Measurements from ENCODE around the gene ANGPTL3. TPM values are rescaled to one million over a fixed set of nuclear protein-coding genes. Genes with fewer than 3 reads are reported as not detected.

The ANGPTL3 gene
- total and polyA plus RNA-seq, 10 of the 15 experiments (the other 5 are each of a cell fraction or from before 2014, with no cell fraction given) = 0.05 to 0.15 (median 0.07) TPM; not detected in 7

GRCh38 chr1:62625415-62625814 lies 28.1 kb downstream of the ANGPTL3 start:
- H3K36me3 ChIP-seq (ENCODE audit: control insufficient read depth in 2 of 2, insufficient read depth in 2 of 2, low read length in 1 of 2) = no peaks in the 10 kb centered on the region; a peak in 1 of 4 replicates
- H4K20me1 ChIP-seq (ENCODE audit: control insufficient read depth, insufficient read depth) = no peaks in the 10 kb centered on the region
- H3K79me2 ChIP-seq (ENCODE audit: control insufficient read depth, insufficient read depth, low read length) = no peaks in the 10 kb centered on the region
- H3K4me3 ChIP-seq = no peak overlapping the region
- DNase-seq (ENCODE audit: low read depth, low spot score) = peak; percentile 40
- H2AFZ ChIP-seq (ENCODE audit: control insufficient read depth, low read depth, low read length) = no peak overlapping the region; the same call in 1 of the 2 replicates
- no peak overlapping the region for H3K9ac ChIP-seq (ENCODE audit: control insufficient read depth, insufficient read depth, low read length)
- in situ Hi-C loops (cut with MboI) = no loop called here
- WGBS (ENCODE audit: insufficient coverage, insufficient replicate concordance, low lambda C conversion rate, missing lambda C conversion rate) = 0% methylated on average over 1 of the region's 1 CpG
- H3K9me3 ChIP-seq (replicated peaks; ENCODE audit: control insufficient read depth, insufficient read depth, low read length) = no peaks in the 10 kb centered on the region; the same call in 2 of the 3 replicates
- no peak overlapping the region; the same call in 1 of the 2 replicates for H3K4me2 ChIP-seq (ENCODE audit: control insufficient read depth, insufficient read depth)
- CTCF ChIA-PET = interaction anchor here (0.8 to 4.4 kb wide), 5 partner anchors 10 to 121 kb away, joined by 3 to 27 read pairs (median 5); no protein-coding TSS in a partner anchor
- peak; percentile 92 for FAIRE-seq
- BruUV-seq (replicated peaks) = no TSS peak
- RAD21 ChIA-PET (ENCODE audit: unreplicated experiment) = interaction anchor here (0.5 to 2.7 kb wide), 12 partner anchors 11 to 160 kb away, joined by 3 to 31 read pairs (median 4); partner anchors contain the start of genes ATG4C and DOCK7
- H3K27ac ChIP-seq (ENCODE audit: control insufficient read depth, insufficient read depth) = peak overlapping the region; percentile 68
- SMC1A ChIA-PET (ENCODE audit: uncharacterized antibody, unreplicated experiment) = interaction anchor here (1.0 to 5.5 kb wide), 13 partner anchors 9 to 100 kb away, joined by 3 to 50 read pairs (median 5); partner anchors contain the start of gene DOCK7
- no peaks in the 10 kb centered on the region; the same call in 1 of the 2 replicates for H3K4me1 ChIP-seq (ENCODE audit: control insufficient read depth, insufficient read depth, low read length)
- POLR2A ChIA-PET = no interaction called here
- intact Hi-C loops (cut with micrococcal nuclease; ENCODE audit: unreplicated experiment) = no loop called here
- ATAC-seq = peak; percentile 87
- no peaks in the 10 kb centered on the region for H3K27me3 ChIP-seq (replicated peaks in 1 of 2; ENCODE audit: control insufficient read depth in 2 of 2, insufficient read depth in 2 of 2, low read length in 1 of 2)
- TF ChIP-seq DPF2 (IDR thresholded peaks at IDR 0.05) (peak; percentile 57), RBBP5 (conservative IDR thresholded peaks at IDR 0.05) (no peak), MEF2A (IDR thresholded peaks at IDR 0.05; ENCODE audit: insufficient read depth, low read depth, low read length) (peak; percentile 63; the same call in 1 of the 2 replicates), ATF7 (IDR thresholded peaks at IDR 0.05; ENCODE audit: low read depth) (peak; percentile 72), NFXL1 (IDR thresholded peaks at IDR 0.05; ENCODE audit: borderline replicate concordance) (no peak), ZNF217 (IDR thresholded peaks at IDR 0.05) (peak; percentile 68; the same call in 1 of the 2 replicates), CREM (IDR thresholded peaks at IDR 0.05; ENCODE audit: low read depth) (peak; percentile 24; the same call in 1 of the 2 replicates), KDM1A (IDR thresholded peaks at IDR 0.05; ENCODE audit: borderline replicate concordance) (no peak), RCOR1 (conservative IDR thresholded peaks at IDR 0.05; ENCODE audit: low read depth, low read length) (no peak), SPI1 (IDR thresholded peaks at IDR 0.05; ENCODE audit: borderline replicate concordance, insufficient read depth, low read depth, low read length) (no peak), CBX3 (IDR thresholded peaks at IDR 0.05; ENCODE audit: borderline replicate concordance, low read depth) (no peak), EP300 (IDR thresholded peaks at IDR 0.05; ENCODE audit: borderline replicate concordance in 1 of 2, control insufficient read depth in 1 of 2, low read depth in 2 of 2, low read length in 2 of 2) (peak; percentile 58 to 62; a peak in 3 of 4 replicates), BCL11A (IDR thresholded peaks at IDR 0.05; ENCODE audit: low read depth, low read length) (peak; percentile 23; the same call in 1 of the 2 replicates), JUND (IDR thresholded peaks at IDR 0.05; ENCODE audit: low read depth, low read length) (0 out of 2 replicates have a peak, but pooled peaks have one; percentile 16), NFIC (IDR thresholded peaks at IDR 0.05; ENCODE audit: low read depth, low read length) (peak; percentile 64; the same call in 1 of the 2 replicates), CTCF (IDR thresholded peaks at IDR 0.05 in 2 of 3, conservative IDR thresholded peaks at IDR 0.05 in 1 of 3; ENCODE audit: control insufficient read depth in 2 of 3, extremely low read depth in 1 of 3, insufficient read depth in 1 of 3, low read depth in 3 of 3, low read length in 3 of 3) (no peak), JUNB (IDR thresholded peaks at IDR 0.05) (0 out of 2 replicates have a peak, but pooled peaks have one; percentile 21), MTA2 (IDR thresholded peaks at IDR 0.05; ENCODE audit: low read depth) (peak; percentile 67; the same call in 1 of the 2 replicates)
- TF ChIP-seq, protein P1, sequence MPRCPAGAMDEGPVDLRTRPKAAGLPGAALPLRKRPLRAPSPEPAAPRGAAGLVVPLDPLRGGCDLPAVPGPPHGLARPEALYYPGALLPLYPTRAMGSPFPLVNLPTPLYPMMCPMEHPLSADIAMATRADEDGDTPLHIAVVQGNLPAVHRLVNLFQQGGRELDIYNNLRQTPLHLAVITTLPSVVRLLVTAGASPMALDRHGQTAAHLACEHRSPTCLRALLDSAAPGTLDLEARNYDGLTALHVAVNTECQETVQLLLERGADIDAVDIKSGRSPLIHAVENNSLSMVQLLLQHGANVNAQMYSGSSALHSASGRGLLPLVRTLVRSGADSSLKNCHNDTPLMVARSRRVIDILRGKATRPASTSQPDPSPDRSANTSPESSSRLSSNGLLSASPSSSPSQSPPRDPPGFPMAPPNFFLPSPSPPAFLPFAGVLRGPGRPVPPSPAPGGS (IDR thresholded peaks at IDR 0.05; ENCODE audit: borderline replicate concordance, insufficient read depth, low read depth, low read length, poor library complexity, severe bottlenecking) = no peak
- TF ChIP-seq, protein P2, sequence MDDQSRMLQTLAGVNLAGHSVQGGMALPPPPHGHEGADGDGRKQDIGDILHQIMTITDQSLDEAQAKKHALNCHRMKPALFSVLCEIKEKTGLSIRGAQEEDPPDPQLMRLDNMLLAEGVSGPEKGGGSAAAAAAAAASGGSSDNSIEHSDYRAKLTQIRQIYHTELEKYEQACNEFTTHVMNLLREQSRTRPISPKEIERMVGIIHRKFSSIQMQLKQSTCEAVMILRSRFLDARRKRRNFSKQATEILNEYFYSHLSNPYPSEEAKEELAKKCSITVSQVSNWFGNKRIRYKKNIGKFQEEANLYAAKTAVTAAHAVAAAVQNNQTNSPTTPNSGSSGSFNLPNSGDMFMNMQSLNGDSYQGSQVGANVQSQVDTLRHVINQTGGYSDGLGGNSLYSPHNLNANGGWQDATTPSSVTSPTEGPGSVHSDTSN (IDR thresholded peaks at IDR 0.05; ENCODE audit: insufficient replicate concordance, low read depth, low read length) = no peak

Measured in GM12878 (cell line).